Smooth muscle cell (in vitro differentiated cells): ENCODE results near the gene PVR. TPM values are rescaled to one million over a fixed set of nuclear protein-coding genes. Genes with fewer than 3 reads are reported as not detected.

Experiments
- DNase-seq: peaks from one replicate; lab custom pipeline; 2025; ENCODE audit not compliant: unreplicated experiment; lab: John Stamatoyannopoulos, UW
- H2AFZ ChIP-seq: fragments of 200-600 bp; sonication (generic); 2 replicates; pipeline ENCODE4 v1.6.0; 2016; ENCODE audit warnings: antibody characterized with exemption, low read depth, mild to moderate bottlenecking
- H3F3A ChIP-seq: fragments of 200-600 bp; sonication (generic); 2 replicates; pipeline ENCODE4 v1.6.0; 2017; ENCODE audit warnings: antibody characterized with exemption, low read depth
- H3K27ac ChIP-seq: fragments of 200-600 bp; sonication (generic); 2 replicates; pipeline ENCODE4 v1.5.1; 2016; ENCODE audit warnings: low read depth, mild to moderate bottlenecking
- H3K27me3 ChIP-seq: fragments of 200-600 bp; sonication (generic); 2 replicates; pipeline ENCODE4 v1.6.1; 2016; ENCODE audit warnings: low read depth, mild to moderate bottlenecking
- H3K36me3 ChIP-seq: fragments of 200-600 bp; sonication (generic); 2 replicates; pipeline ENCODE4 v1.5.1; 2016; ENCODE audit warnings: low read depth
- H3K4me1 ChIP-seq: fragments of 200-600 bp; sonication (generic); 2 replicates; pipeline ENCODE4 v1.5.1; 2016; ENCODE audit warnings: low read depth
- H3K4me2 ChIP-seq: fragments of 200-600 bp; sonication (generic); 2 replicates; pipeline ENCODE4 v1.6.0; 2016; ENCODE audit warnings: mild to moderate bottlenecking
- H3K4me3 ChIP-seq: fragments of 200-600 bp; sonication (generic); 2 replicates; pipeline ENCODE4 v1.5.1; 2016; ENCODE audit warnings: mild to moderate bottlenecking
- H3K79me2 ChIP-seq: fragments of 200-600 bp; sonication (generic); 2 replicates; pipeline ENCODE4 v1.6.0; 2016; ENCODE audit warnings: low read depth, mild to moderate bottlenecking
- H3K9ac ChIP-seq: fragments of 200-600 bp; sonication (generic); 2 replicates; pipeline ENCODE4 v1.6.0; 2016; ENCODE audit warnings: low read depth
- H3K9me3 ChIP-seq: fragments of 200-600 bp; sonication (generic); replicated peaks from 2 replicates; pipeline ENCODE4 v1.5.1; 2016; ENCODE audit warnings: low read depth
- H4K20me1 ChIP-seq: fragments of 200-600 bp; sonication (generic); 2 replicates; pipeline ENCODE4 v1.6.0; 2016; ENCODE audit warnings: low read depth
- CTCF ChIP-seq: fragments of 200-600 bp; sonication (generic); IDR thresholded peaks from 2 replicates; pipeline ENCODE4 v1.5.1; 2017; ENCODE audit warnings: borderline replicate concordance, mild to moderate bottlenecking, antibody characterized with exemption; ENCODE audit not compliant: insufficient read depth, poor library complexity, severe bottlenecking
- WGBS: methylation state at CpG from one replicate; pipeline ENCODE4 v1.1.7; 2016; ENCODE audit warnings: low lambda C conversion rate; 5-methylcytosine and 5-hydroxymethylcytosine counted together
- polyA plus RNA-seq: library from polyadenylated mRNA; unstranded; fragments of >200 nt; fragmentation: Nextera tagmentation; extraction: Ambion mirVana; gene quantifications from 2 replicates; pipeline ENCODE4 v1.2.1, GENCODE V29; 2016
- total RNA-seq: library from RNA; depleted of rRNA; stranded (reverse); fragments of >200 nt; gene quantifications from 2 replicates; pipeline ENCODE4 v1.2.3, GENCODE V29; 2014

Gene PVR
- total and polyA plus RNA-seq, 2 experiments from 2014 or later = 25.4 to 35.0 TPM

GRCh38 chr19:44702551-44703176 is 59.0 kb downstream of the PVR start:
- 93% methylated on average over 17 of the region's 17 CpGs for WGBS
- H3K4me2 ChIP-seq = no peak overlapping the region
- H3K9ac ChIP-seq = no peak overlapping the region

GRCh38 chr19:44703336-44704078 is 59.8 kb downstream of the PVR start:
- H3K9me3 ChIP-seq = no peaks in the 10 kb centered on the region
- no peak for TF ChIP-seq CTCF
- no peak overlapping the region for H2AFZ ChIP-seq
- no peak overlapping the region for H3K27ac ChIP-seq
- H3F3A ChIP-seq = no peaks in the 10 kb centered on the region
- H3K4me1 ChIP-seq = no peaks in the 10 kb centered on the region
- H4K20me1 ChIP-seq = no peaks in the 10 kb centered on the region
- H3K79me2 ChIP-seq = no peaks in the 10 kb centered on the region
- H3K36me3 ChIP-seq = no peaks in the 10 kb centered on the region
- H3K27me3 ChIP-seq = no peaks in the 10 kb centered on the region
- no peak overlapping the region for H3K9ac ChIP-seq
- DNase-seq = no peak
- no peak overlapping the region for H3K4me2 ChIP-seq
- WGBS = 96% methylated on average over 28 of the region's 28 CpGs
- H3K4me3 ChIP-seq = no peak overlapping the region

More at GRCh38 chr19:44702551-44703176, 59.0 kb downstream of the PVR start:
- Histone ChIP-seq H2AFZ (no peak overlapping the region), H3K4me3 (no peak overlapping the region), H3K4me1 (no peaks in the 10 kb centered on the region), H3K36me3 (no peaks in the 10 kb centered on the region), H3K79me2 (no peaks in the 10 kb centered on the region), H3F3A (no peaks in the 10 kb centered on the region), H3K9me3 (no peaks in the 10 kb centered on the region), H4K20me1 (no peaks in the 10 kb centered on the region), H3K27me3 (no peaks in the 10 kb centered on the region), H3K27ac (no peak overlapping the region)
- TF ChIP-seq CTCF = no peak
- DNase-seq = no peak

GRCh38 chr19:44704982-44705381 is 61.3 kb downstream of the PVR start:
- H2AFZ ChIP-seq = no peak overlapping the region
- no peaks in the 10 kb centered on the region for H3K9me3 ChIP-seq
- no peak overlapping the region for H3K4me3 ChIP-seq
- no peak for TF ChIP-seq CTCF
- no peak overlapping the region for H3K9ac ChIP-seq
- H3K4me1 ChIP-seq = no peaks in the 10 kb centered on the region
- no peaks in the 10 kb centered on the region for H3K79me2 ChIP-seq
- no peaks in the 10 kb centered on the region for H4K20me1 ChIP-seq
- no peaks in the 10 kb centered on the region for H3K27me3 ChIP-seq
- 97% methylated on average over 1 of the region's 1 CpG for WGBS
- no peak overlapping the region for H3K4me2 ChIP-seq
- H3F3A ChIP-seq = no peaks in the 10 kb centered on the region
- H3K36me3 ChIP-seq = no peaks in the 10 kb centered on the region
- H3K27ac ChIP-seq = no peak overlapping the region
- no peak for DNase-seq
